Loucy (cell line): ENCODE measurements around the gene ALS2.

Experiments used
- CTCF ChIP-seq: fragments of 200-600 bp; sonication (generic); conservative IDR thresholded peaks from 2 replicates; pipeline ENCODE4 v1.5.1; 2014; ENCODE audit warnings: mild to moderate bottlenecking, antibody characterized with exemption, low read length
- EZH2phosphoT487 ChIP-seq: fragments of 200-600 bp; IDR thresholded peaks from 2 replicates; pipeline ENCODE4 v1.6.1; 2018; ENCODE audit warnings: antibody characterized with exemption, mild to moderate bottlenecking, moderate library complexity, borderline replicate concordance

DNA sequence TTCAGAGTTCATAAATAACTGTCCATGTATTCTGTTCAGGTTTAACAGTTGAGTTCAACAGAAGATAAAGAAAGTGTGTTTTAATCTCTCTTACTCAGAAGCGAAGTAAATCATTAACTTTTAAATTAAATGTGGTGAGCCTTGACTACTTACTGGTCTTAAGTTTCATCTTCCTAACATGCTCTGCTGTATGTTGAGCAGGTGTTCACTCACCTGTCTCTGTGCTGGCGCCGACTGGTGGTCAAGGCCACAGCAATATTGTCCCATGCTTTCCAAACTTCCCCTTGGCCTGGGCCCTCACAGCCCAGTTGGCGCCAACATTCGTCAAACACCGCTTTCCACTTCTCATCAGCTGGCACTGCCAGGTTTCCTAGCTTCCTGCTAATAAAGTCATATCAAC, 65.3 kb downstream of the ALS2 start:
- TF ChIP-seq CTCF = no peak
- no peak for TF ChIP-seq EZH2phosphoT487
